ENCODE results near the gene MAGI2.
"Not testable (repeated sequence)": the region's sequence is repeated elsewhere in the genome, so short reads cannot be mapped to it uniquely, and the experiment has no call there.

Gene MAGI2

DNA sequence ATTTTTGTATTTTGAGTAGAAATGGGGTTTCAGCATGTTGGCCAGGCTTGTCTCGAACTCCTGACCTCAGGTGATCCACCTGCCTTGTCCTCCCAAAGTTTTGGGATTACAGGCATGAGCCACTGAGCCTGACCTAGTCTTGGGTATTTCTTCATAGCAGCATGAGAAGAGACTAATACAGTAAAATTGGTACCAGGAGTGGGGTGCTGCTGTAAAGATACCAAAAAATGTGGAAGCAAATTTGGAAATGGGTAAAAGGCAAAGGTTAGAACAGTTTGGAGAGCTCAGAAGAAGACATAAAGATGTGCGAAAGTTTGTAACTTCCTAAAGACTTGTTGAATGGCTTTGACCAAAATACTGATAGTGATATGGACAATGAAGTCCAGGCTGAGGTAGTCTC, 433.8 kb downstream of the MAGI2 start:
- DNase-seq, result not testable (repeated sequence)

DNA sequence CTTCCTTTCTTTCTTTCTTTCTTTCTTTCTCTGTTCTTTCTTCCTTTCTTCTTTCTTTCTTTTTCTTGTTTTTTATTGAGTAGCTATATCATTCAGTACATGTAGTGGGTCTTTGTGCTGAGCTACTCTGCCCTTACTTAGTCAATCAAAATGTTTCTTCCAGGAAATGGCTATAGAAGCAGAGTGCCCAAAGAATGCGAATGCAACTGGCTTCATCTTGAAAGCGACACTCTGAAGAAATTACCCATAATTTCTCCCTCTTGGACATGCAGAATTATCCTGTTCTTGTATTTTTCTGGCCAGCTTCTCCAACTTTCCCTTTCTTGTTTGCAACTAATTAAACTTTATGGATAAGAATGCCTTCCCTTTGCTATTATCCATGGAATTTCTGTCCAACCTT, 441.5 kb downstream of the MAGI2 start:
- DNase-seq, result no peak

DNA sequence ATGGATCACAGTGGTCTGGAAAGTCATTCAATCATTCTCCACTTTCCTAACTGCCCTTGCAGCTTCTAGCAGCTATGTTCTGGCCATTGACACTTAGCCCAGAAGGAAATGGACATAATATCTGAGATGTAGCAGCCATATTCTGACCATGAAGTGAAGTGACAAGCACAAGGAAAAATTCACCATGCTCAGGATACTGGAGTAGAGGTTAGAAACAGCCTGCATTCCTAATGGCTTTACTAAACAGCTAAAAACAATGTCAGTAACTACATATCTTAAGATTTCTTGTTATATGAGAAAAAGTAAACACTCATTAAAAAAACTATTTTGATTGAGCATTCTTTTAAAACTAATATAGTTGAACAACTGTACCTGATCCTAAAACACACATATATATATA, 443.8 kb downstream of the MAGI2 start:
- no peak for DNase-seq

DNA sequence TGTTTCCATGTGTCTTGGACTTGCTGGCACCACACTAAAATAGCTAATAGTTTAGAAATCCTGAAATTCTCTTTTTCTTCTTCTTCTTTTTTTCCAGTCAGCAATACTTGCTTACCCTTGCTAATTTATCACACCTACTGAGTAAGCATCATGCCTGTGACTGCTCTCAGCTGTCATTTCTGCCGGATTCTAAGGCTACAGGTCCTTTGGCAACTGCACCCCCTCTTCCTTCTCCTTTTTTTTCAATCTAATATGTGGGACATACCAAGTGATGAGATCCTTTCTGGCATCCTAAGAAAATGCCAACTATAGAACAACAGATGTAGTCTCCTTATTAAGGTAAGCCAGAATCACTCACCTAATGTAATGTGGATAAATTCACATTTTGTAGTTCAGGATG, 444.7 kb downstream of the MAGI2 start:
- no peak for DNase-seq

DNA sequence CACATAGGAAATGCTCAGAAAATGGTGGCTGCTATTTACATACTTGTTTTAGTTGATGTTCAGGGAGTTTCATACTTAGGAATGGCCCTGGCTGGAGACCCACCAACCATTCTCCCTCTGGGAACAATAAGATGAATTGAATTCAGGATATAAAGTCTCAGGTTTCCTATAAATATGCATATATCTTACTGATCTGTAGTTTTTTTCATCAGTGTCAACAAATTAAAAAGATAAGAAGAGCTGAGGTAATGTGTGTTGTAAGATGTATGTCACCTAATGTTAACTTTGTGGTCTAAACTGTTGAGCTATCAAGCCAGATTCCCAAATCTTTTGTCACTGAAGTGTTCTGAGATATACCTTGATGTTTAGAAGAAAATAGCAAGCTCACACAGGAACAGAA, 457.5 kb downstream of the MAGI2 start:
- DNase-seq, result no peak

DNA sequence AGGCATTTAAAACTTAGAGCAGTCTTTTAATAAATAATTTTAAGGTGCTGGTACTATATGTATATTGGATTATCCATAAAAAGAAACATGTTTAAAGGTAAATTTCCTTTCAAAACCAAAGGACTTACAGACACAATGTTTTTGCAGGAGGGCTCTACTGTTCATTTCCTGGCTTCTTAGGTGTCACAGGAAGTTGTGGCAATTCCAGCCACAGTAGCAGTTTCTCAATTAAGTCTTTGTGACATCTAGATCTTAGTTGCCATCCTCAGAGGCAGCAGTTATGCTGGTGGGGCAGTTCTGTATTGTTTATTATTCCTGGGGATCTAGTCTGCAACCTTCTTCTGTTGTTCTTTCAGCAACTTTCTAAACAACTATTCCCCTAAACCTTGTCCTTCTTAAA, 460.1 kb downstream of the MAGI2 start:
- DNase-seq, result no peak

DNA sequence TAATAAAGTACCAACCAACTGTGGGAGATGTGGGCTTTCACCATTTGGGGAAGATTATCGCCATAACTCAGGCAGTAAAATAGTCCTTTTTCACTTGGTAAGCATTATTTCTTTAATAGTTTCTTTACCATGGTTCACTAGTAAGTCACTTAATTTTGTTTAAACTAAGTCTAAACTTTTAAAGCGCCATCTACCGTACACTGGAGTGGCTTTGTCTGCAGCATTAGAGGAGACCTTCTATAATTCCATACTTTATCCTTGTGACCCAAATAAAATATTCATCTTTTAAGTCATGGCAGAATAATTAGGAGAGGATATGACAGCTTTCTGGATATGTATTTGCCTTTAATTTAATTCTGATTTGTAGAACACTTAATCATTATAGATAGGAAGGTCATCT, 468.0 kb downstream of the MAGI2 start:
- no peak for DNase-seq

DNA sequence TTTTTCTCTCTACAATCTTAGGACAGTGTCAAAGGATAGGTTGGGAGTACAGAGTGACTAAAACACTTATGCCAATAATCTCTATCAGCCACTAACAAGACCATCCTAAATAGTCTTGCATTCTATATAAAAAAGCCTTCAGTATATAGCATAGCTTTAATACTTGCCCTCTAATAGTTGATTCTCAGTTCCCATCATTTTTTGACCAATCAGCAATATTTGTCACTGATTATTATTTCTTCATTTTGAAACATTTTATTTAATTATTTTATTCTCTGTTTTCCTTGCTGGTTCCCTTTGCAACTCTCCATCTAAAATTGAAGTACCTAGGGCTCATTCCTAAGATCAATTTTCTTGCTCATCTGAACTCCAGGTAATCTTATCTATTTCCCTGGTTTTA, 470.0 kb downstream of the MAGI2 start:
- DNase-seq, result no peak

DNA sequence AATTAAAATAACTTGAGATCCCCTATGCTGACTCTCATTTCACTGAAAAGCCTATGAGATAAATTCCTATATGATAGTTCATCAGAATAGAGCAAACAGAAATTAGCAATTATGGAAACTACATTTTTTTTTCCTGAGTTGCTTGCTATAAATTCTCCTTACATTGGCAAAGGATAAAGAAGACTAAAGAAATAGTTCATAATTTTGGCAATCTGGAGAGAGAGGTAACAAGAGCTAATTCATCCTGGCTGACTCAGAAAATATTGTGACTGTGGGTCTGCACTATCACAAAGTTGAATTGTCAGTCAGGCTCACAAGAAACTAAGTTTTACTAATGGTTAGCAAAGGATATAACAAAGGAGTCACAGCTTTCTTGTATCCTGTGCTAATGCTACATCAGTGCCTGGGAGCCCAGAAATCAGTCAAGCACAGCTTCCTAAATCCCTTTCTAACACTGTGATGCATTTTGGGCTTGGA, 483.0 kb downstream of the MAGI2 start:
- no peak for DNase-seq

DNA sequence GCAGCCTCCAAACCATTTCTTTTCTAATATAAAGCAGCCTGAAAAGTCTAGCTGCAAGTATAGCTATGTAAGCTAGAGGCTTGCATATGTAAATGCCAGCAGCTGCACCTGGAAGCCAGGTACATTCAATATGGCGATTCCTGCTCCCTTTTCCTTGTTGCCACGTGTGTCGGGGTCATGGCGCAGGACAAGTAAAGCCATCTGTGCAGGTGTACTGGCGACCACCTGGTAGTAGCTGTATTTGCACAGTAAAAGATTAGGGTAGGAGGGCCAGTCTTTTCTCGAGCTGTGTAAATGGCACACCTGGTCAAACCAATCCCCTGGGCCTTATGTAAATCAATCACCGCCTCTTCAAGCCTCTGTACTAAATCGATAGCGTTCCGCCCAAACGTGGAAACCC, 484.5 kb downstream of the MAGI2 start:
- peak; percentile 30 for DNase-seq

DNA sequence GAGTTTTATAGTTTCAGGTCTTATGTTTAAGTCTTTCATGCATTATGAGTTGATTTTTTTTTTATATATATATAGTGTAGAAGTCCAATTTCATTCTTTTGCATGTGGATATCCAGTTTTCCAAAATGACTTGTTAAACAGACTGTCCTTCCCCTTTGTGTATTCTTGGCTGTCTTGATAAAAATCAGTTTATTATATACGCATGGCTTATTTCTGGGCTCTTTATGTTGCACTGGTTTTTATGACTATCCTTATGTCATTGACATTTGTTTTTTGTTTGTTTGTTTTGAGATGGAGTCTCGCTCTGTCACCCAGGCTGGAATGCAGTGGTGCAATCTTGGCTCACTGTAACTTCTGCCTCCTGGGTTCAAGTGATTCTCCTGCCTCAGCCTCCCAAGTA, 485.9 kb downstream of the MAGI2 start:
- DNase-seq, result not testable (repeated sequence)

DNA sequence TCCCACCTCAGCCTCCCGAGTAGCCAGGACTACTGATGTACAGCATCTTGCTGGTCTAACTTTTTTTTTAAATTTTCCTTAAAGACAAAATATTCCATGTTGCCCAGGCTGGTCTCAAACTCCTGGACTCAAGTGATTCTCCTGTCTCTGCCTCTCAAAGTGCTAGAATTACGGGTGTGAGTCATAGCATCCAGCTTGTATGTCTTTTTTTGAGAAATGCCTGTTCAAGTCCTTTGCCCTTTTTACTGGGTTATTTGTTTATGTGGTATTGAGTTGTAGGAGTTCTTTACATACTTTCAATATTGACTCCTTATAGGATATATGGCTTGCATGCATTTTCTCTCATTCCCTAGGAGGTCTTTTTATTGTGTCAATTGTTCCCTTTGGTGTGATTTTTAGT, 486.4 kb downstream of the MAGI2 start:
- no peak for DNase-seq

DNA sequence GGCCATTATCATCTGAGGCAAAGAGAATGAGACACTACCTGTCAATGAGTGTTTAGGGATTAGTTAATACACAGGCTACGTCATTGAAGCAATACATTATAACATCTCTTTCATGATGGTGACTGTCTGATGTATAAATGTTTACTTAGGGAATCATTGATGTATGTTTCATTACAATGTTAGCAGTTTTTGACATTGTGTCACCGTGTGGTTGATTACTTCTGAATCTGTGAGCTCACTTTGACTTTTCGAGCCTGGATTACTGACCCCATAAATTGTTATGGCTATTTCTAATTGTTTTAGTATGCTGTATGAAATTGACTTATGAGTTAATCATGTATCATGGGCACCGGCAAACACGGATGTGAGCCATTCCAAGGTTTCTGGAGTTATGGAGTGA, 494.0 kb downstream of the MAGI2 start:
- DNase-seq, result no peak

DNA sequence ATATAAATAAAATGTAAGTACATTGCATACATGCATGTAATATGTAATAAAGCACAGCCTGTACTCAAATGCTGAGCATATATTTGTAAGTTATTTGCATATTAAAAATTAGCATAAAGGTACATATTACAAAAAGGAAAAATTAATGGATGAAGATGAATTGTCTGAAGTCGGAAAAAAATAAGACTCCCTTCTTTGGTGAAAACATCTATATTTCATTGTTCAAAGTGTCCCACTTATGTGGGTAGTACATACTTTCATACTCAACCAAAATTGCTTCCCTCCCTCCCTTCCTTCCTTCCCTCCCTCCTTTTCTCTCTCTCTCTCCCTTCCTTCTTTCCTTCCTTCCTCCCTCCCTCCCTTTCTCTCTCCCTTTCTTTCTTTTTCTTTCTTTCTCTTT, 498.1 kb downstream of the MAGI2 start:
- no peak for DNase-seq

DNA sequence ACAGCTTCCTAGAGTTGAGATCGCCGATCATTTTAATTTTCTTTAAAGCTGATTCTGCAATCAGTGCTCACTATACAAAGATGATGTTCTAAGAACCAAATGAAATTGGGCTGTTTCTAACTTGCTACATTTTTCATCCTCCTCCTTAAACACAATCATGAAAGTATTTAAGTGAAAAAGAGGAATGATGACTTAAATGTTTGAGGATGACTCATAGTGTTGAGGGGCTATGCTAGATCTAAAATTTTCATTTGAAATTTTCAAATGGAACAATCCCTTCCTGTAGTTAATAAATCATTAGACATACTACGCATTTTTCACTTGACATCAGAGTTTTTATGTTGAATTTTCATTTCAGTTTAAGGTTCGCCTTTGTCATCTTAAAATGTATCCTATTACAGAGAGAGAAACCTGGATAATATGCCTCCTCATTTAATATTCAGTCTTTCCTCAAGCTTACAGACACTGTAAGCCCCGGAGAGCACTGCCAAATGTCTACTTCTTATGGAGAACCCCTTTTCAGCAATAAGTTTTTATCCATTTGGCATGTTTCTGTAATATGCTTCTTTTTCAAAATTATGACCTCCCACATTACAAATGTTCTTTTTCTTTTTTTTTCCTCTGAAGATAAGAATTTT, 499.6 kb downstream of the MAGI2 start:
- no peak for DNase-seq

DNA sequence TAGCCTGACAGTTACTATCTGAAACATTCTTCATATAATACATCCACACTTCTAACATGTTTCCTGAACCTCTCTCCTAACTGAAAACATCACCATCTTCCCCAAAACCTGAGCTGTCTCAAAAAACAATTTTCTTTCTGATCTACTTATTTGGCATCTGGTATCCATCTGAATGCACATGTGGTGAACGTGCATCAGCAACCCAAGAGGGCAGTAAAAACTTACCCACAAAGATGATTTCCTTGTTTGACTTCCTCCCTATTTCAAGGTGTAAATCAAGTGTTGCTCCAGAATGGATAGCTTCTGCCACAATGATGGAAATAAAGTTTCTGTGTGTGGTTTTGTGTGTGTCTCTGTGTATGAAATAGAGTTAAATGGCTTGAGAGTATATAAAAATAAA, 500.4 kb downstream of the MAGI2 start:
- no peak for DNase-seq

DNA sequence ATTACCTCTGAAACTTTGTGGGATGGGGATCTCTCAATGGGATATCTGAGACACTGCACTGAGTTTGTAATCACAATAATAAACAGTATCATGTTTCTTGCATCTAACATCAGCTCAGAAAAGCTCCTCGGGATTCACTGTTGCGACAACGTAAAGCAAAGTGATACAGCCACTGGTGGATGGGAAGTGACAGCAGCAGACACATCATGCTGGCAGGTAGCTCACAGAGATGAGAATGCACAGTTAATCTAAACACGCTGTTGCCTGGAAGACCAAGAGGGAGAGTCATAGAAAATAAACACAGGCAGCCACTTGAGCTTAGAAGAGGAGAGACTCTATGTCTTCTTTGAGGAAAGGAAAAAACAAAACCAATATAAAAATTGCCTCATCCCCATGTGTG, 513.8 kb downstream of the MAGI2 start:
- no peak for DNase-seq

DNA sequence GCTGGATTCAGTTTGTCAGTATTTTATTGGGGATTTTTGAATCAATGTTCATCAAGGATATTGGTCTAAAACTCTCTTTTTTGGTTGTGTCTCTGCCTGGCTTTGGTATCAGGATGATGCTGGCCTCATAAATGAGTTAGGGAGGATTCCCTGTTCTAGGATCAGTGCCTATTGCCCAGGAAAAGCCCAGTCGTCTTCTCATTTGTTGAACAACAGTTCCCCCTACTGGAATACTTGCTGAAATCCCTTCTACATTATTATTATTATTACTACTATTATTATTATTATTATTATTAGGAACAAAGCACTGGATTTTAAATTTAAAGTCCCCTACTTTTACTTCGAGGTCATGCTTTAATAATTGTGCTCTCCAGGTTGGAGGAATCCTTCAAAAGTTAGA, 528.9 kb downstream of the MAGI2 start:
- DNase-seq, result no peak

DNA sequence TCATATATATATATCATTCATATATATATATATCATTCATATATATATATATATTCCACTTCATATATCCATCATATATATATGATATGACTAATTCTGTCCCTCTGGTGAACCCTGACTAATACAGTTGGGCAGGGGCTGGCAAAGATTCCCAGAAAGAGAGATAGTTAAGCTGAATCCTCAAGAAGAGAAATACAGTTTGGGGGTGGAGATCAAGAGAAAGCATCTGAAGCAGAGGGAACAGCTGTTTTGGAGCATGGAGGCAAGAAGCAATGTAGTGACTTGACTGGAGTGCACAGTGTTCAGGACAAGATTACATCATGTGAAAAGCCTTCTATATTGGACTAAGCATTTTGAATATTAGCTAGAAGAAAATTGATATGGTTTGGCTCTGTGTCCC, 540.7 kb downstream of the MAGI2 start:
- no peak for DNase-seq

DNA sequence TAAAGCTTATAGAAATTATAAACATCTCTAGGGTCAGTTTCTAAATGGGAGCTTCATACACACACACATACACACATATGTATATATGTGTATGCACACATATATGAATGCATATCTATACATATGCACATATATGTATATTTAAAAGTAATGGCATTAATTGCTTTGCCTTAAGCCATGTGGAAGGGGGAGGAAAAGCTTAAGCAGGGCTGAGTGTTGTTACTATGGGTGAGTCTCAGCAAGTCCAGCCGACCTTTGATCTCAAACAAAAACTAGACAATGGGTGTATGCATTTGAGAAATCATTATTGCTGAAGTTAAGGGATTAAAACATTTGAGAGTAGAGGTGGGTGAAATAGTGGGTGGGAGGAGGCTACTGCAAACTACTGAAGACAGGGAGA, 546.7 kb downstream of the MAGI2 start:
- no peak for DNase-seq

DNA sequence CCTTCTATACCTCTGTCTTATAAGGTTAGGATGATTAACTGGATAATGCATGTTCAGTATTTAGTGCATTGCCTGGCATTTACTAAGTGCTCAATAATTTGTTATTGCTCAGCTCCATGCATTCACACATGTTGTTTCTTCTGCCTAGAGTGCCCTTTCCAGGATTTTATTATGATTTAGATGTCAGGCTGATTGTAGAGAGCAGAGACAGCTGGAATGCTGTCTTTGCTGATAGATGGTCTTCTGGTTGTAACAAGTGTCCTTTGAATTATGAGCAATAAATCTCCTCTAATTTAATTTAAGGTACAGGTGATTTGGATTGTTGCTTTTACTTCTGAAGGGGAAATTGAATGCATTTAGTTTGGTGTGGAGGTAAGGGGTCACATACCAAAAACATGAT, 548.0 kb downstream of the MAGI2 start:
- no peak for DNase-seq

DNA sequence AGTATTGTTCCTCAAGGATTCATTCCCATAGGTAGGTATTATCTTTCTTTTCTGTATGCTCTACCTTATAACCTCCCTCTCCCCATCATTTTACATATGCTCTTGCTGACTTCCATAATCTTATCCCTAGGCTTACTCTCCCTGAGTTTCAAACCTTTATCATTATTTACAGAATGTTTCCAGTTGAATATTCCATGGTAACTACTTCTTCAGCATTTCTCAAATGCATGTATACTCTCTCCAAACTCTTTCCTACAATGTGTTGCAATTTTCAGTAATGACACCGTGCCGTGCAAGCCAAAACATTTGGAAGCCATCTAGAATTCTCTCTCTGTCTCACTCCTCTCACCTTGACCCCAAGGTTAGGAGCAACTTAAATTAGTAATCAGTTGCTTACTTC, 548.5 kb downstream of the MAGI2 start:
- no peak for DNase-seq

DNA sequence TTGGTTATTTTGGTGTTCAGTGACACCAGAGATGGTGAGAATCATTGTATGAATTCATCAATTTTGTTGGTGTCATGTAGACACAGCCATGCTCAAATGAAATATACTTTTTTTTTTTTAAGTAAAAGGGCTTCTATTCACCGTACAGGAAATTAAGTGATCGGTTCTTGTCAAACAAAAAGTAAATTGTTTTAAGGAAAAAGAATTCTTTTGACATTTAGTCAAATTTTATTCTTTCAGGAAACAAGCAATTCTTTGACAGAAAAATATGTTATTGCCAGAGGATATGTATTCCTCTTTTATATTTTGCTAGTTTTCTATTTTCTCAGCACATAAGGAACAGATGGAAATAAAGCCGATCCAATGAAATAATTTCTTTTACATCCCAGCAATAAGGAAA, 551.9 kb downstream of the MAGI2 start:
- no peak for DNase-seq

DNA sequence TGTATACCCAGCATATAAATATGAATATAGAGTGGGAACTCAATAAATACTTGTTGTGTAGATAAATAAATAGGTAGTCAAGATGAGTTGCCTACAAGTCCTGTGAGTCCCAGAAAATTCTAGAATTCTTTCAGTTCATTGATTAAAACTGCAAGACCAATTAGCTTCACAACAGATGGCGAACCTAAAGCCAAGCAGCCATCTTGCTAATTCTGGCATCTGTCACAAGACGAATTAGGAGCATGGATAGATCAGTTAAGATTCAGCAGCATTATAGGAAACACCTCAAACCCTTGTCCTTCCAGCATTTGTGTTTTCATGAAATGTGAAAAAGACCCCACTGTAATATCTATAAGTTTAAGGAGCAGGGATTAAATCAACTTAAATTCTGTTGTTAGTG, 552.7 kb downstream of the MAGI2 start:
- no peak for DNase-seq

DNA sequence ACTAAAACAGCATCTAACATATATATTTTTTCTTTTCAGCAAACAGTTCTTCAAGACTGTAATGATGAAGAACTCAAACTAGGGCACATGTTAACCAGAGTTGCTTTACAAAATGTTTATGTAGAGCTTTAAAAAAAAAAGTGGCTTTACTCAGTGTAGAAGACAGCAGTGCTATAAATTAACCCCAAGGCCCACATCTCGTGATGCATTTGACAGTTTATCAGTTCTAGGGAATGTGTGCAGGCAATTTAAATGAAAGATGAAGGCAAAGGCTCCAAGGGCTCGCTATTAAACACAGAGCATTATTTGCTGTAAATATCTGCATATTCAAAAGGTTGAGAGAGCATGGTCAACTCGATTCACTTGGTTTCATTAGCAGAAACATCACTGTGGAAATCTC, 558.1 kb downstream of the MAGI2 start:
- DNase-seq, result no peak

DNA sequence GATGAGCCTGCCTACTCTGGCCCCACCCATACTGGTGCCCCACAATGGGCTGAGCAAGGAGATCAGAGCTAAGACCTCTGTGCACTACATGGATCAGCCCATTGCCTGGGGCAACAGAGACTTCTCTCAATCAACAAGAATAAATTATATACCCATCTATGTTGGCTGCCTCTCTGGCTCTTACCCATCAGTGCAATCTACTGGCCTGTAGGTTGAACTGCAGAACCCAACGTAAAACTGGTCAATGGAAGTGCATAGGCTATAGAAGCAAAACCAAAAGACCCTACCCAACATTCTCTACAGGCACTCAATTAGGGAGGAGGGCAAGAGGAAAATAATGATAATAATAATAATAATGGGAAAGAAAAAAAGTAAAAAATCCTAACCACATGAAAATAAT, 574.3 kb downstream of the MAGI2 start:
- DNase-seq, result no peak
